ENCODE results near the gene ACTR8.
"Not testable (repeated sequence)": the region's sequence is repeated elsewhere in the genome, so short reads cannot be mapped to it uniquely, and the experiment has no call there.

ACTR8 gene, protein sequence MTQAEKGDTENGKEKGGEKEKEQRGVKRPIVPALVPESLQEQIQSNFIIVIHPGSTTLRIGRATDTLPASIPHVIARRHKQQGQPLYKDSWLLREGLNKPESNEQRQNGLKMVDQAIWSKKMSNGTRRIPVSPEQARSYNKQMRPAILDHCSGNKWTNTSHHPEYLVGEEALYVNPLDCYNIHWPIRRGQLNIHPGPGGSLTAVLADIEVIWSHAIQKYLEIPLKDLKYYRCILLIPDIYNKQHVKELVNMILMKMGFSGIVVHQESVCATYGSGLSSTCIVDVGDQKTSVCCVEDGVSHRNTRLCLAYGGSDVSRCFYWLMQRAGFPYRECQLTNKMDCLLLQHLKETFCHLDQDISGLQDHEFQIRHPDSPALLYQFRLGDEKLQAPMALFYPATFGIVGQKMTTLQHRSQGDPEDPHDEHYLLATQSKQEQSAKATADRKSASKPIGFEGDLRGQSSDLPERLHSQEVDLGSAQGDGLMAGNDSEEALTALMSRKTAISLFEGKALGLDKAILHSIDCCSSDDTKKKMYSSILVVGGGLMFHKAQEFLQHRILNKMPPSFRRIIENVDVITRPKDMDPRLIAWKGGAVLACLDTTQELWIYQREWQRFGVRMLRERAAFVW

DNA sequence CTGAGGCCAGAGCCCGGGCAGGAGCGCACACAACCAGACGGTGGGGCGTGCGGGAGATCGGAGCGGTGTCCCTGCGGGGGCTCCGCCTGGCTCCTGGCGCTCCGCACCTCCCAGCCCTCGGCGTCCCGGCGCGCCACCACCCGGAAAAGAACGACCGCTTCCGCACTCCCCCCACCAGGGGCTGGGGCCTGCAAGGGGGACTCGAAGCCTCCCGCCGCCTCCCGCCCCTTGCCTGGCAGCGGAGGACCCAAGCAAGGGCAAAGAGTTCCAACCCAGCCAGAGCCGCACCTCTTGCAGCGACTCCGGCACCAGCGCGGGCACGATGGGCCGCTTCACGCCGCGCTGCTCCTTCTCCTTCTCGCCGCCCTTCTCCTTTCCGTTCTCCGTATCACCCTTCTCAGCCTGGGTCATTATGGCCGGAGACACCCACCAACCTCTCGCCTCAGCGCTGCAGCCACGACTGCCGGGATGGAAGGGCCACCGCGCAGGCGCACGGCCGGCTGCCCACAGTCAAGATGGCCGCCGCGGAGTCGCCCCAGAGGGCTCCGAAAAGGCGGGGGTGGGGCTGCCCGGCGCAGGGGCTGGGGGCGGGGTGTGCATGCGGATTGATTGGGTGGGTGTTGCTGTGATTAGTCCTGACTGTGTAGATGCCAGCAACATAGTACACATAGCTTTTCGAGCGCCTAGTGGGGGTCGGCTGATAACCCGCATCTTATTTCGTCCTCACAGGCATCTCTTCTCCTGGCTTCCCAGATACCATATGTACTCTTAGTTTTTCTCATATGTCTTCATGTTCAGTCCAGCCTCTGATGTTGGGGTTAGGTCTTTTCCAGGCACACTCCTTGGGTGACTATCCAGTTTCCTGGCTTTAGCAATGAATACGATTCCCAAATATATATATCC, at the start of gene ACTR8:
Gene ACTR8, minus strand, starts transcription at position 462 of the 903 bp plus-strand sequence. Its CDS starts 51 bp downstream, at position 411.
- Histone ChIP-seq H3K4me3 (ENCODE audit: severe bottlenecking) (peak within 1 kb of the TSS; percentile 76), H3K36me3 (ENCODE audit: low read depth) (peaks cover 58% of the 10 kb centered on the region), H3K9me3 (ENCODE audit: severe bottlenecking) (no peaks in the 10 kb centered on the region), H3K27ac (ENCODE audit: poor library complexity, severe bottlenecking) (peak within 1 kb of the TSS; percentile 52), H3K4me1 (ENCODE audit: insufficient read depth, poor library complexity, severe bottlenecking) (no peaks in the 10 kb centered on the region), H3K27me3 (ENCODE audit: insufficient read depth, poor library complexity, severe bottlenecking) (no peaks in the 10 kb centered on the region)
- TF ChIP-seq, protein P1, sequence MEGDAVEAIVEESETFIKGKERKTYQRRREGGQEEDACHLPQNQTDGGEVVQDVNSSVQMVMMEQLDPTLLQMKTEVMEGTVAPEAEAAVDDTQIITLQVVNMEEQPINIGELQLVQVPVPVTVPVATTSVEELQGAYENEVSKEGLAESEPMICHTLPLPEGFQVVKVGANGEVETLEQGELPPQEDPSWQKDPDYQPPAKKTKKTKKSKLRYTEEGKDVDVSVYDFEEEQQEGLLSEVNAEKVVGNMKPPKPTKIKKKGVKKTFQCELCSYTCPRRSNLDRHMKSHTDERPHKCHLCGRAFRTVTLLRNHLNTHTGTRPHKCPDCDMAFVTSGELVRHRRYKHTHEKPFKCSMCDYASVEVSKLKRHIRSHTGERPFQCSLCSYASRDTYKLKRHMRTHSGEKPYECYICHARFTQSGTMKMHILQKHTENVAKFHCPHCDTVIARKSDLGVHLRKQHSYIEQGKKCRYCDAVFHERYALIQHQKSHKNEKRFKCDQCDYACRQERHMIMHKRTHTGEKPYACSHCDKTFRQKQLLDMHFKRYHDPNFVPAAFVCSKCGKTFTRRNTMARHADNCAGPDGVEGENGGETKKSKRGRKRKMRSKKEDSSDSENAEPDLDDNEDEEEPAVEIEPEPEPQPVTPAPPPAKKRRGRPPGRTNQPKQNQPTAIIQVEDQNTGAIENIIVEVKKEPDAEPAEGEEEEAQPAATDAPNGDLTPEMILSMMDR (IDR thresholded peaks at IDR 0.05; ENCODE audit: poor library complexity, severe bottlenecking) = peak; percentile 32
- ATAC-seq (ENCODE audit: low read depth) = peak; percentile 89
- peak; percentile 75 for DNase-seq (ENCODE audit: low spot score)

DNA sequence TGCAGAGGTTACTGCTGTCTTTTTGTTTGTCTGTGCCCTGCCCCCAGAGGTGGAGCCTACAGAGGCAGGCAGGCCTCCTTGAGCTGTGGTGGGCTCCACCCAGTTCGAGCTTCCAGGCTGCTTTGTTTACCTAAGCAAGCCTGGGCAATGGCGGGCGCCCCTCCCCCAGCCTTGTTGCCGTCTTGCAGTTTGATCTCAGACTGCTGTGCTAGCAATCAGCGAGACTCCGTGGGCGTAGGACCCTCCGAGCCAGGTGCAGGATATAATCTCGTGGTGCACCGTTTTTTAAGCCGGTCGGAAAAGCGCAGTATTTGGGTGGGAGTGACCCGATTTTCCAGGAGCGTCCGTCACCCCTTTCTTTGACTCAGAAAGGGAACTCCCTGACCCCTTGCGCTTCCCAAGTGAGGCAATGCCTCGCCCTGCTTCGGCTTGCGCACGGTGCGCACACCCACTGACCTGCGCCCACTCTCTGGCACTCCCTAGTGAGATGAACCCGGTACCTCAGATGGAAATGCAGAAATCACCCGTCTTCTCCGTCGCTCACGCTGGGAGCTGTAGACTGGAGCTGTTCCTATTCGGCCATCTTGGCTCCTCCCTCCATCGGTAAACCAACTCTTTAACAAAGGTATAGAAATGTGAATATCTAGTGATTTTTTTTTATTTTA, 45.4 kb upstream of the ACTR8 start:
- not testable (repeated sequence) for H3K36me3 ChIP-seq (ENCODE audit: low read depth); H3K27ac ChIP-seq (ENCODE audit: poor library complexity, severe bottlenecking); DNase-seq (ENCODE audit: low spot score); H3K4me3 ChIP-seq (ENCODE audit: severe bottlenecking); H3K9me3 ChIP-seq (ENCODE audit: severe bottlenecking); H3K27me3 ChIP-seq (ENCODE audit: insufficient read depth, poor library complexity, severe bottlenecking); H3K4me1 ChIP-seq (ENCODE audit: insufficient read depth, poor library complexity, severe bottlenecking); ATAC-seq (ENCODE audit: low read depth)

DNA sequence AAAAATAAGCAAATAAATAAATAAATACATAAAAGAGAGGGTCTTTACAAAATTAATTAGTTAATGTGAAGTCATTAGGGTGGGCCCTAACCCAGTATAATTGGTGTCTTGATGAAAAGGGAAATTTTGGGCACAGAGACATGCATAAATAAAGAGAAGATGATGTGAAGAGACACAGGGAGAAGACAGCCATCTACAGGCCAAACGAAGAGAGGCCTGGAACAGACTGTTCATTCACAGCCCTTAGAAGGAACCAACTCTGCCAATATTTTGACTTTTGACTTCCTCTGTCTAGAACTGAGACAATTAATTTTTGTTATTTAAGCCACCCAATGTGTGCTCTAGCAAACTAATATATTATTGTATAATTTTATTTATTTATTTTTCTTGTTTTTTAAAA, 39.3 kb upstream of the ACTR8 start:
- Histone ChIP-seq H3K4me3 (ENCODE audit: severe bottlenecking) (no peak overlapping the region), H3K36me3 (ENCODE audit: low read depth) (no peaks in the 10 kb centered on the region), H3K27ac (ENCODE audit: poor library complexity, severe bottlenecking) (no peak overlapping the region), H3K9me3 (ENCODE audit: severe bottlenecking) (no peaks in the 10 kb centered on the region), H3K4me1 (ENCODE audit: insufficient read depth, poor library complexity, severe bottlenecking) (no peaks in the 10 kb centered on the region), H3K27me3 (ENCODE audit: insufficient read depth, poor library complexity, severe bottlenecking) (peaks cover 6% of the 10 kb centered on the region)
- DNase-seq (ENCODE audit: low spot score) = no peak
- TF ChIP-seq, protein P1 (IDR thresholded peaks at IDR 0.05; ENCODE audit: poor library complexity, severe bottlenecking) = peak; percentile 32
- peak; percentile 48; the same call in 1 of the 3 replicates for ATAC-seq (ENCODE audit: low read depth)

DNA sequence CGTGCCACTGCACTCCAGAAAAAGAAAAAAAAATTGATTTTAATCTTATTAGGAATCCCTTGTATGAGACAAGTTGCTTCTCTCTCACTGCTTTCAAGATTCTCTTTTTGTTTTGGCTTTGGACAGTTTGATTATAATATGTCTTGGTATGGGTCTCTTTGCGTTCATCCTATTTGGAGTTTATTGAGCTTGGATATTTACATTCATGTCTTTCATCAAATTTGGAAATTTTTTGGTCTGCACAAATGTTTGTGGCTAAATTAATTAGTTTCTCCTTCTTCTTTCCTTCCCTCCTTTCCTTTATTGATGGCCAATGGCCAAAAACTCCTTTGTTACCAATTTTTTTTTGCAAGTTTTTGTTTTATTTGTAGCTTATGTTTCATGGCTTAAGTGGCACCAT, 37.8 kb upstream of the ACTR8 start:
- no peak for ATAC-seq (ENCODE audit: low read depth)
- Histone ChIP-seq H3K27me3 (ENCODE audit: insufficient read depth, poor library complexity, severe bottlenecking) (peaks cover 16% of the 10 kb centered on the region), H3K4me3 (ENCODE audit: severe bottlenecking) (no peak overlapping the region), H3K9me3 (ENCODE audit: severe bottlenecking) (no peaks in the 10 kb centered on the region), H3K27ac (ENCODE audit: poor library complexity, severe bottlenecking) (no peak overlapping the region), H3K4me1 (ENCODE audit: insufficient read depth, poor library complexity, severe bottlenecking) (no peaks in the 10 kb centered on the region), H3K36me3 (ENCODE audit: low read depth) (no peaks in the 10 kb centered on the region)
- TF ChIP-seq, protein P1 (IDR thresholded peaks at IDR 0.05; ENCODE audit: poor library complexity, severe bottlenecking) = no peak
- DNase-seq (ENCODE audit: low spot score) = no peak

DNA sequence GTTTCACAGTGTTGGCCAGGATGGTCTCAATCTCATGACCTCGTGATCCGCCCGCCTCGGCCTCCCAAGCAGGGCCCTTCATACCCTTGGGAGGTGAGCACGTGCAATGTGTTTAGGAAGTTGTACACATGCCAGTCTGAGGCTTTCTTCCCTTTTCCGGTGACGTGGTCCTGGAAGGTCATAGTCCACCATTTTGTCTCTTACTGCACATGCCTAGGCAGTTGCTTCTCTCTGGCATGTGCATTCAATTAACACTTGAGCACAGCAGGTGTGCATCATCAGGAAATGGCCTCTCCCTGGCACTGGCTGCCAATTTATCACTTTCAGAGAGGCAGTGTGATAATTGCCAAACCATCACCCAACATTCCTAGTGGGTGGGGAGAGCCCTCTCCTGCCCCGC, 31.4 kb upstream of the ACTR8 start:
- Histone ChIP-seq H3K36me3 (ENCODE audit: low read depth) (no peaks in the 10 kb centered on the region), H3K27ac (ENCODE audit: poor library complexity, severe bottlenecking) (no peak overlapping the region), H3K9me3 (ENCODE audit: severe bottlenecking) (no peaks in the 10 kb centered on the region), H3K4me3 (ENCODE audit: severe bottlenecking) (no peak overlapping the region), H3K4me1 (ENCODE audit: insufficient read depth, poor library complexity, severe bottlenecking) (no peaks in the 10 kb centered on the region), H3K27me3 (ENCODE audit: insufficient read depth, poor library complexity, severe bottlenecking) (peaks cover 32% of the 10 kb centered on the region)
- TF ChIP-seq, protein P1 (IDR thresholded peaks at IDR 0.05; ENCODE audit: poor library complexity, severe bottlenecking) = no peak
- ATAC-seq (ENCODE audit: low read depth) = no peak
- DNase-seq (ENCODE audit: low spot score) = no peak
